CD4-positive, alpha-beta T cell treated with Interleukin-15 for 4 hours (primary cell): ENCODE results near the gene ICA1.

ENCODE experiments used
- DNase-seq: peaks from one replicate; pipeline ENCODE4 v3.0.0-alpha.2; 2020; ENCODE audit warnings: low spot score

The ICA1 gene

DNA sequence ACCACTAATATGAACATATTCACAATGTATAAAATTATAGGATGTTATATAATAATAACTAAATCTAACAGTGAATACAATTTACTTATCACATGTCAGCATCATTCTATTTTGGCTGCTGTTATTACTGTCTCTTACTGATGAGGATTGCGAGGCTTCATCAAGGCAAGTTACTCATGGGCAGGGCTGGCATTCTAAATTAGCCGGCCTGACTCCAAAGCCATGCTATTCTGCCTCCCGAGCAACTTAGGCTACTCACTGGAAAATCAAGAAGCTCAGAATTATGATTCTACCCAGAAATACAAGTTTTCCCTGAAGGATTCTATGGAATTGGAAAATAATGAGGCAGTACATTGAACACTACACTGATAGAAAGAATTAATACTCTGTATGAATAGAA lies 101.7 kb downstream of the ICA1 start:
- no peak for DNase-seq

DNA sequence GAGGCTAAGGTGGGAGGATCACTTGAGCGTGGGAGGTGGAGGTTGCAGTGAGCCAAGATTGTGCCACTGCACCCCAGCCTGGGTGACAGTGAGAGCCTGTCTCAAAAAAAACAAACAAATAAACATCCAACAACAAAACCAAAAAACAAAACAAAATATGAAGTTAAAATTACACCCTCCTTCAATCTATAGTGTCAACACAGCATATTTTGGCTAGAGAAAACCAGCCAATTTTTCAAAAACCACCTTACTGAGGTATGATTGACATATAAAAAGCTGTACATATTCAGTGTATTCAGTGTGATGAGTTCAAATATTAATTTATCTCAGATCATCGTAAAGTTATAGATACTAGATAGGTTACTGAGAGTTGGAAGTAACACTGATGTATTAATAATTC lies 102.4 kb downstream of the ICA1 start:
- no peak for DNase-seq

DNA sequence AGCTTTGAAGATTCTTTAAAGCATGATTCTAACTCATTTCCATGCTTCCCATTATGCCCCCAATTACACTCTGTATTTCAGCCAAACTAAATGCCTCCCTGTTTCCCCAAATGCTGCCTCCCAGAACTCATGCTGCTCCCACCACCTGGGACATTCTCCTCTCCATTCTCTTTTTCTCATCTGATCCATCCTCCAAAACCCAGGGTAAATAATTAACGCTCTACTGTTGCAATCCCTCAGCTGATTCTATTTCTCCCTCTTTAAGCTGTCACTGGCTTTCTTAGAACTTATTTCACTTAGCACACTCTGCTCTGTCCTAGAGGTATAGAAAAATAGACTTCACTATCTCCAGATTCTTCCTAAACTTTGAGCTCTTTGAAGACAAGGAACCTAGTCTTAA lies 104.7 kb downstream of the ICA1 start:
- no peak for DNase-seq

DNA sequence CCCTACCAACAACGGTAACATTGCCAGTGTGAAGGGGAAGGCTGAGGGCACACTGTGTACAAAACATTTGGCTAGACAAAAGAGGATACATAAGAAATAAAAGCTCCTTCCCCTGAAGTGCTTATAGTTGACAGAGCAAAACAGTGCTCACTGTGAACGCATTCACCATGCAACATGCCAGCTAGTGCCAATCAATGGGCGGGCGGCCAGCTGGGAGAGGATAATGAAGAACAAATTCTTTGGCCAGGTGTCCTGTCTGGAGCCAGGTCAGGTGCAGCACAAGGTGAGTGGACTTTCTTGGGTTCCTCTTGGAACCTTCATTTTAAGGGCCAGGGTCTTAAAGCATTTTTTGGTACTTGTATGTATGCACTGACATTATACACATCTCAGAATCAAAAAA lies 106.1 kb downstream of the ICA1 start:
- DNase-seq = no peak

GRCh38 chr7:8154272-8154671 lies 107.7 kb downstream of the ICA1 start:
- DNase-seq = no peak

- DNase-seq = no peak
These were observed 109.3 kb downstream of the ICA1 start for GRCh38 chr7:8152489-8153192.

GRCh38 chr7:8151161-8151725 lies 110.7 kb downstream of the ICA1 start:
- no peak for DNase-seq

- DNase-seq = peak; percentile 20
These were observed 112.7 kb downstream of the ICA1 start for GRCh38 chr7:8149222-8149621.

GRCh38 chr7:8147760-8148463 lies 114.1 kb downstream of the ICA1 start:
- DNase-seq = no peak

DNA sequence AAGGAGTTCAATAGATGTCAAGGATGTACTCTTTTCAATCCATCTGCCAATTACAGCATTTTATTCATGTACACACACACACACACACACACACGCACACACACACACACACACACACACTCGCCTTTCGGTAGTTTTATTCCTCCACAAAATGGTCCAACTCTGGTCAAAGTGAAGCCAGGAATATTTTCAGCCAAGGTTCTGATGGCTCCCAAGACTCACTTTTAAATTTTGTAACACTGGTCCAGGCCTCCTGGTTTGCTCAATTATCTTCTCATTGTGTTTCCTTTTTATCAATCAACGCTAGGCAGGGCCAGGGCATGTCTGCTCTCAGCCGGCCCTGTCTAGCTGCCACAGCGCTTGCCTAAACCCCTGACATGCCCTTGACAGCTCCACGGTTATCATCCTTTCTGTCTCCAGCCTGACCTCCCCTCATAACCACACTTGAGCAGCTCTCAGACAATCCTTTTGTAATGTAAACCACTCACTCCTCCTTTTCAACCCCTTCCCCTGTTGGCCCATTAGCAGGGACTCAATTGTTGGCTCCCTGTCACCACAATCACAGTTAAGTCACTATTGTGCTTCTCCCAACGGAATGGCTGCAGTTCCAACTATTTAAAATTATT lies 115.1 kb downstream of the ICA1 start:
- no peak for DNase-seq

DNA sequence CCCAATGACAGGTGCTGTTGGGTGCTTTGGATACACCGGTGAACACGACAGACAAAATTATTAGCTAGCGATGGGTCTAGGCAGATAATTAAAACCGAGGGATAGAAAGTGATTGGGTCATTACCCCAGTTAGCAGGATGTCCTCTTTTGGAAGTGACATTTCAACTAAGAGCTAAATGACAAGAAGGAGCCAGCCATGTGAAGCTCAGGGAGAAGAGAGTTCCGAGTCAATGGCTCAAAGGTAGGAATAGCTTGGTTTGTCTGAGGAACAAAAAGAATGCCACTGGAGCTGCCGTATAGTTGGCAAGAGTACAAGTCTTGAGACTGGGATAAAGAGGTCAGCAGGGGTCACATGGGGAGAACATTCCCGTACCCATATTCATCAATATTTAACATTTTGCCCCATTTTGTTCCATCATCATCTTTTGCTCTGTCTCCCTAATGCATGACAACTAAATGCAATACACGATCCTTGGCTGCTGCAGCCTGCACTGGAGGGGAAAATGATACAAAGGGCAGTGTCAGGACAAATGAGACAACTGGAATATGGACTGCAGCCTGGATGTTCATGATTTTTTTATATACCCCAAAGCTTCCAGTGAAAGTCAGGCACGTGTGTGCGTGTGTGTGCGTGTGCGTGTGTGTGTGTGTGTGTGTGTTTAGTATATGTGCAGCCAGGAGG lies 115.7 kb downstream of the ICA1 start:
- no peak for DNase-seq

GRCh38 chr7:8144856-8145255 lies 117.1 kb downstream of the ICA1 start:
- DNase-seq = no peak

GRCh38 chr7:8143151-8143874 lies 118.7 kb downstream of the ICA1 start:
- peak; percentile 17 for DNase-seq

GRCh38 chr7:8142477-8142876 lies 119.5 kb downstream of the ICA1 start:
- no peak for DNase-seq

- DNase-seq = no peak
These were observed 120.9 kb downstream of the ICA1 start for GRCh38 chr7:8141070-8141469.

DNA sequence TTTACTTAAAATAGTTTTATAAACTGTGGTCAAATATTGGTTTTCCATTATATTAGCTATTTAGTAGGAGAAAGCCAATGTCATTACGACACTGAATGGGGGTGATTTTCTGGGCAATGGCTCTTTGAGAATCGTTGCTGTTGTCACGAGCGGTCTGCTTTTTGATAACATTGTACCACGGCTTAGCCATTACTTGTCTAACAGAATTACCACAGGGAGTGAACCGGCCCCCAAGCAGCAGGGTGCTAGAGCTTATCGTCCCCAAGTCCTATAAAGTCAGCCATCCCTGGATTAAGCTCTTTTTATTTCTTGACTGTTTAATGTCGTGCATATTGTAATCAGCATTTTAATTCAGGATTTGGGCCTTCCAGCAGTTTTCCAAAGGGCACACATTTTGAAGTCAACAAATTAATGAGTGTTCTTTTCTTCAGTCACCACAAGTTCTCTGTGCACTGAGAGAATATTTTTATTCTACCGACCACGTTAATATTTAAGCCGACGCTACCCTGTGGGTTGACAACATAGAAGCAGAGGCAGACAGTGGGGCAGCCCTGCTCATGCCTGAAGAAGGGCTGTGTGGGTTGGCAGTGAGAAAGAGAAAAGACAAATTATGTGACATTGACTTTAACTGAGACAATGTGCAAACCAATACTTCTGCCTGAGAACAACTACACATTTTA lies 125.8 kb downstream of the ICA1 start:
- DNase-seq = no peak

DNA sequence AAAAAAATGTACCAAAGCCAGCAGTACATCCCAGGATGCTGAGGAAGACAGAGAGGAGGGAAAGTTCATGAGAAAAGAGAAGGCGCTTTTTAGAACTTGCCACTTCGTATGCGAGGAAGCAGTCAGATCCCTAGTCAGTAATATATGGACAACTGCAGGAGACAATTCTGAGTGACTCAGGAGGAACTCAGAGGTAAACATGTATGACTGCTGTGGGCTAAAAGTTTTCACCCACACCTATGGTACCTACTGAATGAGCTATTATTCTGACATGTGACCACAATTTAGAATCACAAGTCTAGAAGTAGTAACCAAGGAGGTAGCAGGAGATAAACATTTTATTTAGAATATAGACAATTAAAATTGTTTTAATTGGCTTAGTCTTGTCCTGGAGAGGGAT lies 126.5 kb downstream of the ICA1 start:
- no peak for DNase-seq

DNA sequence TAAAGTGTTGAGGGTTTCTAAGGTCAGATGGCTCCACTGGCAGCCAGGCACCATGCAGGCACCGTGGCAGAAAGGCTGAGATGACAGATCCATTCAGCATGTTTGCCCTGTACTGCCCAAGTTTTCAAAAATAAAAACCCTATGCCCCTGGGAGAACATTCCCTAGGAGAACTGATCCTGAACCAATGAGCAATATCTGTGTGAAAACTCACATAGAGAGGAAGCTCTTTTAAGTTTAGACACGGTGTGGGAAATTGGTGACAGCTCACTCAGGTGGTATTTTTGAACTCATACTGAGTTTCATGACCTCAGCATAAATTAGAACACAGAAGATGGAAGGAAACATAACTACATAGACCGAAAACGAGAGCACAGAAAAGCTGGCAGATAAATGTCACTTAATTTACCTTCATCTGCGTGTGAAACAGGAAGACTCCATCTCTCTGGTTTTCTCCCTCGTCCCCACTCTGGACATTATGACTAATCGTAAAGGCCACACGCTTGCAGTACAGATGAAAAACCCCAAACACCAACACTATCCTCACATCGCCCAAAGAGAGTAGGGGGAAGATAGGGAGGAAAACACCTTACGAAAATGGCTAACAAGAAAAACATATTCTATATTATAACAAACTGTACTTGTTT lies 127.8 kb downstream of the ICA1 start:
- DNase-seq = peak; percentile 52

GRCh38 chr7:8133188-8133848 lies 128.6 kb downstream of the ICA1 start:
- no peak for DNase-seq
